ENCODE results near the gene NRG2. TPM values are rescaled to one million over a fixed set of nuclear protein-coding genes. Genes with fewer than 3 reads are reported as not detected.

Gene NRG2
- total RNA-seq, 1 experiment from 2014 or later, result not detected

GRCh38 chr5:140023611-140024191 is 19.4 kb downstream of the NRG2 start:
- no peak overlapping the region for H3K27ac ChIP-seq (ENCODE audit: low read depth, low read length, poor library complexity, severe bottlenecking)
- peaks cover 45% of the 10 kb centered on the region for H3K27me3 ChIP-seq (replicated peaks; ENCODE audit: insufficient read depth, low read depth, low read length, poor library complexity)
- no TSS peak for BruUV-seq (replicated peaks)
- TF ChIP-seq, protein P1, sequence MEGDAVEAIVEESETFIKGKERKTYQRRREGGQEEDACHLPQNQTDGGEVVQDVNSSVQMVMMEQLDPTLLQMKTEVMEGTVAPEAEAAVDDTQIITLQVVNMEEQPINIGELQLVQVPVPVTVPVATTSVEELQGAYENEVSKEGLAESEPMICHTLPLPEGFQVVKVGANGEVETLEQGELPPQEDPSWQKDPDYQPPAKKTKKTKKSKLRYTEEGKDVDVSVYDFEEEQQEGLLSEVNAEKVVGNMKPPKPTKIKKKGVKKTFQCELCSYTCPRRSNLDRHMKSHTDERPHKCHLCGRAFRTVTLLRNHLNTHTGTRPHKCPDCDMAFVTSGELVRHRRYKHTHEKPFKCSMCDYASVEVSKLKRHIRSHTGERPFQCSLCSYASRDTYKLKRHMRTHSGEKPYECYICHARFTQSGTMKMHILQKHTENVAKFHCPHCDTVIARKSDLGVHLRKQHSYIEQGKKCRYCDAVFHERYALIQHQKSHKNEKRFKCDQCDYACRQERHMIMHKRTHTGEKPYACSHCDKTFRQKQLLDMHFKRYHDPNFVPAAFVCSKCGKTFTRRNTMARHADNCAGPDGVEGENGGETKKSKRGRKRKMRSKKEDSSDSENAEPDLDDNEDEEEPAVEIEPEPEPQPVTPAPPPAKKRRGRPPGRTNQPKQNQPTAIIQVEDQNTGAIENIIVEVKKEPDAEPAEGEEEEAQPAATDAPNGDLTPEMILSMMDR (conservative IDR thresholded peaks at IDR 0.05; ENCODE audit: low read depth, low read length), result no peak
- no peak for TF ChIP-seq EZH2 (IDR thresholded peaks at IDR 0.05; ENCODE audit: borderline replicate concordance, low read depth, low read length, poor library complexity, severe bottlenecking)
- CTCF ChIA-PET, result no interaction called here
- H3K4me3 ChIP-seq (ENCODE audit: low read depth, low read length, poor library complexity, severe bottlenecking), result no peak overlapping the region
- H3K9me3 ChIP-seq (ENCODE audit: low read depth, low read length, poor library complexity, severe bottlenecking), result no peaks in the 10 kb centered on the region
- no peaks in the 10 kb centered on the region for H3K4me1 ChIP-seq (ENCODE audit: insufficient read depth, low read length, poor library complexity, severe bottlenecking)
- POLR2A ChIA-PET (ENCODE audit: low non-redundant PET), result no interaction called here
- intact Hi-C loops (cut with micrococcal nuclease; ENCODE audit: unreplicated experiment), result no loop called here
- no peaks in the 10 kb centered on the region for H3K36me3 ChIP-seq (ENCODE audit: insufficient read depth, low read length, poor library complexity, severe bottlenecking)
- DNase-seq (ENCODE audit: low spot score), result no peak

- Histone ChIP-seq H3K27ac (ENCODE audit: low read depth, low read length, poor library complexity, severe bottlenecking) (no peak overlapping the region), H3K4me1 (ENCODE audit: insufficient read depth, low read length, poor library complexity, severe bottlenecking) (no peaks in the 10 kb centered on the region), H3K4me3 (ENCODE audit: low read depth, low read length, poor library complexity, severe bottlenecking) (no peak overlapping the region), H3K36me3 (ENCODE audit: insufficient read depth, low read length, poor library complexity, severe bottlenecking) (no peaks in the 10 kb centered on the region), H3K9me3 (ENCODE audit: low read depth, low read length, poor library complexity, severe bottlenecking) (no peaks in the 10 kb centered on the region), H3K27me3 (replicated peaks; ENCODE audit: insufficient read depth, low read depth, low read length, poor library complexity) (peaks cover 58% of the 10 kb centered on the region)
- ChIA-PET POLR2A (ENCODE audit: low non-redundant PET) (no interaction called here), CTCF (interaction anchor here (0.8 kb wide), 1 partner anchor 51 kb away, joined by 3 read pairs; no protein-coding TSS in a partner anchor)
- no TSS peak for BruUV-seq (replicated peaks)
- intact Hi-C loops (cut with micrococcal nuclease; ENCODE audit: unreplicated experiment), result no loop called here
- TF ChIP-seq, protein P1 (conservative IDR thresholded peaks at IDR 0.05; ENCODE audit: low read depth, low read length), result no peak
- no peak for TF ChIP-seq EZH2 (IDR thresholded peaks at IDR 0.05; ENCODE audit: borderline replicate concordance, low read depth, low read length, poor library complexity, severe bottlenecking)
- no peak for DNase-seq (ENCODE audit: low spot score)
Observed at GRCh38 chr5:140020601-140021177, 22.4 kb downstream of the NRG2 start.

GRCh38 chr5:140018920-140019644 is 24.0 kb downstream of the NRG2 start:
- TF ChIP-seq, protein P1 (conservative IDR thresholded peaks at IDR 0.05; ENCODE audit: low read depth, low read length), result no peak
- TF ChIP-seq EZH2 (IDR thresholded peaks at IDR 0.05; ENCODE audit: borderline replicate concordance, low read depth, low read length, poor library complexity, severe bottlenecking), result no peak
- no peaks in the 10 kb centered on the region for H3K4me1 ChIP-seq (ENCODE audit: insufficient read depth, low read length, poor library complexity, severe bottlenecking)
- no peak for DNase-seq (ENCODE audit: low spot score)
- H3K27me3 ChIP-seq (replicated peaks; ENCODE audit: insufficient read depth, low read depth, low read length, poor library complexity), result peaks cover 71% of the 10 kb centered on the region
- ChIA-PET CTCF (no interaction called here), POLR2A (ENCODE audit: low non-redundant PET) (interaction anchor here (0.6 kb wide), 1 partner anchor 28 kb away, joined by 3 read pairs; no protein-coding TSS in a partner anchor)
- H3K36me3 ChIP-seq (ENCODE audit: insufficient read depth, low read length, poor library complexity, severe bottlenecking), result no peaks in the 10 kb centered on the region
- no peak overlapping the region for H3K4me3 ChIP-seq (ENCODE audit: low read depth, low read length, poor library complexity, severe bottlenecking)
- intact Hi-C loops (cut with micrococcal nuclease; ENCODE audit: unreplicated experiment), result no loop called here
- no TSS peak for BruUV-seq (replicated peaks)
- no peak overlapping the region for H3K27ac ChIP-seq (ENCODE audit: low read depth, low read length, poor library complexity, severe bottlenecking)
- H3K9me3 ChIP-seq (ENCODE audit: low read depth, low read length, poor library complexity, severe bottlenecking), result no peaks in the 10 kb centered on the region
